ENCODE measurements around the gene ATXN1.
"Not testable (repeated sequence)": the region's sequence is repeated elsewhere in the genome, so short reads cannot be mapped to it uniquely, and the experiment has no call there.

The ATXN1 gene

GRCh38 chr6:16570946-16571345 is 190.3 kb downstream of the ATXN1 start:
- peak; percentile 58 for DNase-seq (ENCODE audit: low spot score)

GRCh38 chr6:16570221-16570553 is 191.1 kb downstream of the ATXN1 start:
- DNase-seq (ENCODE audit: low spot score): no peak

DNA sequence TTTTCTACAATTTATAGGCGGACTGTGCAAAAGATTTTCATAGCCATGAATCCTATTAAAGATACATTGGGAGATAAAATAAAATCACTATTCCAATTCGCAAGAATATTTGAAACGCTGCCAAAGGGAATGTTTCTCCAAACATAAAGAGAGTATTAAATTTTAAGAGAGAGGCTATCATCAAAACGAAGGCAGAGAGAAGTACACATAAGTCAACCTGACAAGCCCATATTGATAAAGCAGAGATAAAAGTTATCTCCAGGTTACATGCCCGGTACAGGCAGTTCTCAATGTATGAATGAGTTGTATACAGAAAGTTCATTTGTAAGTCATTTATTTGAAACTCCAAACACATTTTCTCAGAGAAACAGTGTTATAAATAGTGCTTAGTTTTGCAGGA is 193.1 kb downstream of the ATXN1 start:
- no peak for DNase-seq (ENCODE audit: low spot score)

- DNase-seq (ENCODE audit: low spot score): no peak
These were observed 194.2 kb downstream of the ATXN1 start for GRCh38 chr6:16567071-16567470.

- DNase-seq (ENCODE audit: low spot score): no peak
These were observed 196.8 kb downstream of the ATXN1 start for GRCh38 chr6:16564436-16564835.

DNA sequence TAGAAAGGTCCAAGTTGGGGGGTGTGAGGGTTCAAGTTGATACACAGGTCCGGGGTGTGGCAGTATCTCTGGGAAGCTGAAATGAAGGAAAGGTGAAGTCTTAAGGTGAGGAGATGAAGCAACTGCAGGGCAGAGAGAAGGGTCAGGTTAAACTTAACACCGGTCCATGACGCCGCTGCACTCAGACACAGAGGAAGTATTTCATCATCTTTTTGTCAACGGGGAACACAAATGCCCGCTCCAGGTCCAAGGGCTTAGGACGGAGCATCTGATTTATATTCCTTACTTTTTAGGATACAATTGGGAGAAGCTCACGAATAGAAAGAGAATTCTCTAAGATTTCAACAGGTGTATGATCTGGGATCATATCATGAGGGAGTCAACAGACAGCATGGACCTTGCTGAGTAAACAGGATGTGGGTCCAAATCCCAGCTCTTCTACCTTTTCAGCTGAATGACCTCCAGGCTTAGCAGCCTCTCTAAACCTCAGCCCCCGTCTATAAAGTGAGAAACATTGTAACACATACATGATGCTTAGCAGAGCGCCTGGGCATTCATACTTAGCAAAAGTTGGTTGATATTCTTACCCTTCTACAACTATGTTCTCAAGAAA is 197.5 kb downstream of the ATXN1 start:
- no peak for DNase-seq (ENCODE audit: low spot score)

DNA sequence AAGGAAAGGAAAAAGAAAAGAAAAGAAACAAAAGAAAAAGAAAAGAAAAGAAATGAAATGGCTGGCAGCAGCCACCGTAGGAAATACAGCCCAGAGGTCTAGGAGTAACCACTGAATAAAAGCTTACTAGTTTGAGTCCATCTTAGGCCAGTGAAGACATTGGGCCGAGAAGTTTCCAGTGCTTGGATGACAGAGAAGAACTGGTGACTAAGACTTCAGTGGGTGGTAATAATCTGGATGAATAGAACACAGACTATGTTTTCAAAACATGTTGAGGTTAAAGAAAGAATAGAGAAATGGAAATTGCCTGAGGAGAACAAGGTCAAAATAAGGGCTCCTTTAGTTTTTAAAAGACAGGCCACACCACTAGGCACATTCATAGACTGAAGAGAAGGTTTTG is 198.8 kb downstream of the ATXN1 start:
- DNase-seq (ENCODE audit: low spot score): peak; percentile 72

GRCh38 chr6:16559071-16559470 is 202.2 kb downstream of the ATXN1 start:
- DNase-seq (ENCODE audit: low spot score): peak; percentile 67

DNA sequence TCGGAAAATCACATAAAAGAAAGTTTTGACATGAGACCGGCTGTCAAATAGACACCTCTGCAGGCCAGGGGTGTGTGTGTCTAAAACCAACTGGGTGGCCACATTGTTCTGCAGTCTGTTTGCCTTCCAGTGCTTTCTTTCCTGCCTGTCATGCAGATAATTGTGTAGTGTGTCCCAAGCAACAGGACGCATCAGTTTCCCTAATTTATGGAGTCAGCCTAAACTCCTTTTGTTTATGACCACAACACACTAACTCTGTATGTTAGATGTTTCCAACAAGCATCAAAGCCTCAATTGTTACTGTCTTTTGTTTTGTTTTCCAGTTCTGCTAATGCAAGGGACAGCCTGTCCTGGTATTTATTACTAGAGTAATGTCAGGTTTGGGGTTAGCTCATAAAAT is 205.7 kb downstream of the ATXN1 start:
- no peak for DNase-seq (ENCODE audit: low spot score)

DNA sequence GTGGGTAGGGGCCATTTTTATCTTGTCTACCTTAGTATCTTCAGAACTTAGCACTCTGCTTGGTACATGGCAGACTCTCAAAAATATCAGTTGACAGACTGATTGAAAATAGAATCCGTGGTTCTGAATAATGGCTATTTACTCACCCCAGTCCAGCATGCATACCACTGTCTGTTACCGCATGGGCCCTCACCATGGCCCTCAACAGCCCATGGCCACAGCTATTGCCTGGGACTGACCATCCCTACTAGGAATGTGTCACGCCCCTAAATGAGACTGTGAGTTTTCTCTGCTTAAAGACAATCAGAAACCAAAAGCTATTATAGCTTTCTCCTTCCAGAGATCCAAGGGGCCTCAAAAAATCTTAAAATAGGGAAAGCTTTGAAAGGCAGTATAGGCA is 207.7 kb downstream of the ATXN1 start:
- DNase-seq (ENCODE audit: low spot score): no peak

- no peak for DNase-seq (ENCODE audit: low spot score)
These were observed 209.8 kb downstream of the ATXN1 start for GRCh38 chr6:16551466-16551865.

DNA sequence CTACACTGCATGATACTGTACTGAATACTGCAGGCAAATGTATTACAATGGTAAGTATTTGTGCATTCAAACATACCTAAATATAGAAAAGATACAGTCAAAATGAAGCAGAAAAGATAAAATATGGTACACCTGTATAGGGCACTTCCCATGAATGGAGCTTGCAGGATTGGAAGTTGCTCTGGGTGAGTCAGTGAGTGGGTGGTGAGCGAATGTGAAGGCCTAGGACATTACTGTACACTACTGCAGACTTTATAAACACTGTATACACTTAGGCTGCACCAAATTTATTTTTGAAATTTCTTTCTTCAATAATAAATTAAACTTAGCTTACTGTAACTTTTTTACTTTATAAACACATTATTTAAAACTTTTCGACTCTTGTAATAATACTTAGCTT is 213.1 kb downstream of the ATXN1 start:
- no peak for DNase-seq (ENCODE audit: low spot score)

DNA sequence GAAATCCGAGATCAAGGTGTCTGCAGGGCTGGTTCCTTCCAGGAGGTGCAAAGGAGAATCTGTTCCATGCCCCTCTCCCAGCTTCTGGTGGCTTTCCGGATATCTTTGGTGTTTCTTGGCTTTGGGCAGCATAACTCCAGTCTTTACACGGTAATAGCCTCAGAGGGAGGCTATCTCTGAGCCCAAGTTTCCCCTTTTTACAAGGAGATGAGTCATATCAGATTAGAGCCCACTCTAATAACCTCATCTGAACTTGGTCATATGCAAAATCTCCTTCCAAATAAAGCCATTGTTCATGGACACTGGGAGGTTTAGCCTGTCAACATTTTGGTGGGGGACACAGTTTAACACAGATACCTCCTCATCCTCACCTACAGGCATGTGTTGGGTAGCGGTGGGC is 213.7 kb downstream of the ATXN1 start:
- no peak for DNase-seq (ENCODE audit: low spot score)

DNA sequence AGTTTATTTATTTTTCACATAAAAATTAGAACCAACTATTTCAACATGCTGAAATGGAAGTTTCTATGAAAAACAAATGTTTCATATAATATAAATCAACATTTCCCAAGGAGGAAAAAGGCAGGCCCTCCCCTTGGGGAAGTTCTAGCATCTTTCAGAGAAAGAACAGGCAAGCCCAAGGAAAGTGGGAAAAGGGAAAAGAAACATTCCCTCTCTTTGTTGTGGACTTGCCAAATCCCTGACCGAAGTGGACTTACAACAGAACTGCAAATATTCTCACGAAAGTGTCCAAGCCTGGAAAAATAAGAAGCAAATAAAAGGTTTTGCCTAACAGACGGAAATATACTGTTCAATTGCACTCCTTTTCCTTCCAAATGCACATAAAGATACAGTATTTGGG is 214.4 kb downstream of the ATXN1 start:
- no peak for DNase-seq (ENCODE audit: low spot score)

DNA sequence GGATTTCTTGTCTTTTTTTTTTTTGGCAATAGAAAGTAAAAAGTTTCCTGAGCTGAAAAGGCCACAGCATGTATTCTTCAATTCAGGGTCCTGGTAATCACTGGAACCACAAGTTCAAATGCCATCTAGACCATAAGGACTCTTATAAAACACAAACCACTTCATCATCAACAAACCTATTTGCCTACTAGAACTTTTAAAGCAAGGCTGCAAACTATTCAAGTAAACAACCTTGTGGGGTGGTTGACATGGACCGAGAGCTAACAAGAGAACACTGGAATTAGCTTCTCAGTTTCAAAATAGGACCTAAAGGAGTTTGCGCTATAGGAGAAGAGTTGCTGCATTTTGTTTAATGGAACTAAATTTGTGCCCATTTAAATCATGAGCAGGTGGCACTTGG is 215.9 kb downstream of the ATXN1 start:
- no peak for DNase-seq (ENCODE audit: low spot score)

GRCh38 chr6:16544521-16544920 is 216.7 kb downstream of the ATXN1 start:
- no peak for DNase-seq (ENCODE audit: low spot score)

DNA sequence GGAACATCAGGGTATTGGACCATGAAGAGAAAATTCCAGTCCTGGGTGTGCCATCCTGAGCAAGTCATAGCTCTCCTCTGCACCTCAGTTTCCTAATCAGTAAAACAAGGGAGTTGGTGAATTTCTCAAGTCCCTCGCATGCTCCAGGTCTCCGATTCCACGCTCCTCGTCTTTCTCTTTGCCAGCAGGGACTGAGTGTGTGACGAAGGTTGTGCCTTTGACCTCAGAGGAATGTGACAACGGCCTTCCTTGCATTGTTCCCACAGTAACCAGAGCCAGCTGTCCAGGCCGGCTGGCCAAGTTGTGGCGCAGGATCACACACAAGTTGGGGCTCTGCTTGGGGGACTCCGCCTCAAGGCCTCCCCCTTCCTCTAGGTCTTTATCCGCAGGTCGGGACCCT is 217.3 kb downstream of the ATXN1 start:
- DNase-seq (ENCODE audit: low spot score): no peak

DNA sequence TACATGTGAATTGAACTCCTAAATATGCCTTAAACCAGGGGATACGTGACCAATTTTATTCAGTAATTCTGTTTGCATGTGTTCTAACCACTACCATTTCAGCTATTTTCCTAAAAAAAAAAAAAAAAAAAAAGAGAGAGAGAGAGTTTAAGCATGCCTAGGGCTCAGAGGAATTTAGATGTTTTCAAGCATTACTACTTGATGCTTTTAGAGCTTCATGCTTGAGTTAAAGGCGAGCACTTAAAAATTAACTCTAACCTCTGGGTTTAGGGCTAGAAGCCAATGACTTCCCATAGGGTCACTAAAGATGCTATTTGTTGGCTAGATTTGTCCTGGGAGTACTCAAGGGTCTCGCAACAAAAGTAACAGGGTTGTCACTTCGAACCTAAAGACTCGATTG is 217.7 kb downstream of the ATXN1 start:
- DNase-seq (ENCODE audit: low spot score): no peak

GRCh38 chr6:16542070-16542469 is 219.2 kb downstream of the ATXN1 start:
- no peak for DNase-seq (ENCODE audit: low spot score)

DNA sequence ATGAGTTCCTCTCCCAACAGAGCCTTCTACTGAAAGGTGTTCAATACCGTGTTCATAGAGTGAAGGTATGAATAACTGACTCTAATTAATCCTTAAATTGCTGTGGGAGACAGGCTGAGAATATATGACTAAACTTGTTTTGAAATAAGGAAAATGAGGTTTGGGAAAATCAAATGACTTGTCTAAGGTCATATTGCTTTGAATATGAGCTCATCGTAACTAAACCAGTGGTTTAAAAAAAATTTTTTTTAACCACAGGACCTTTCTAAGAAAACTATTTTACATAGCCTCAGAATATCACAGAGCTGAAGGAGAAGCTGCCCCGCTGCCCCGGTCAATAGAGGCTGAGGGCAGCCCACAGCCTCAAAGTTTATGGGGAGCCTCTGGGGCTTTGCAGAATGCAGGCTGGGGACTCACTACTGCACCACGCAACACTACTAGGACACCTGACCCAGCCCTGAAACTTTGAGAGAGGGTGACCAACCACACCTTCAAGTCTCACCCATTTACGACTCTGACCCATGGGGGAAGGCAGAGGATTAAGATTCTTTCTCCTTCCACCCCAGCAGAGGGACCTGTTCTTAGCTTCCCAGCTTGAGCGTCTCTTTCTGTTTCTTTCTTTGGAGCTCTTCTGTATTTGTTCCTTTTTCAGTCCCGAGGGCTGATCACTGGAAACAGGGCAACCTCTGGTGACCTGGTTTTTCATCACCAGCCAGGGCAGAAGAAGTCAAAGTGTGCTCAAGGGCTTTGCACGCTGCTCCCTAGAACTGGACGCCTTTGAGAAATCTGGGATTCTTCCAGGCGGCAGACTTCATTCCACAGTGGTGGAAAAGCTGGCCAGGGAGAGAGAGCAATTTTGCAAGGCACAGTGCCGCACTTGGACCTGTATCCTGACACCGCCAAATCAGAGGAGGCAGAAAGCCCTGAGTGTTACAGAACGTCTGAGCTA is 220.2 kb downstream of the ATXN1 start:
- DNase-seq (ENCODE audit: low spot score): no peak

GRCh38 chr6:16540383-16540782 is 220.9 kb downstream of the ATXN1 start:
- DNase-seq (ENCODE audit: low spot score): not testable (repeated sequence)

GRCh38 chr6:16539086-16539931 is 222.0 kb downstream of the ATXN1 start:
- no peak for DNase-seq (ENCODE audit: low spot score)

DNA sequence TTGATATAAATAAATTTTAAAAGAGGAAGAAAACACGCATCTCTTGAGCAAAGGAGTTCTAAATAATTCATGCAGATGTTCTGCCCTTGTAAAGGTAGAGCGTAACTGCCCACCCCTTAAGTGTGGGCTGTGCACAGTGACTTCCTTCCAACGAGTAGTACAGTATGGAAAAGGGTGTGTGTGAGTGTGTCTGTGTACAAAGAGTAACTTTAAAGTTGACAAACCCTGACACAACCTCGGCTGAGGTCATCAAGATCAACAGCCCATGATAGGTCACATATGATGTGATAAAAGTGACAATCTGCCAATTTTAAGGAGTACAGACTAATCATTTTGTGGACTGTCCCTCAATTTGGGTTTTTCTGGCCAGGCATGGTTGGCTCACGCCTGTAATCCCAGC is 225.7 kb downstream of the ATXN1 start:
- no peak for DNase-seq (ENCODE audit: low spot score)
